T-helper 1 cell treated with Interleukin-12 subunit alpha and Interleukin-12 subunit beta and Interleukin-4 antibody, amounts not matched to agents 30 μg/mL and 1 μg/mL, for 36 hours (primary cell): ENCODE results near the gene ETV7.
"Not testable (repeated sequence)": the region's sequence is repeated elsewhere in the genome, so short reads cannot be mapped to it uniquely, and the experiment has no call there.

ENCODE experiments used
- H3K27ac Mint-ChIP-seq: one replicate; pipeline ENCODE4 v1.8.0; 2021; ENCODE audit warnings: mild to moderate bottlenecking, mixed read lengths
- H3K27me3 Mint-ChIP-seq: one replicate; pipeline ENCODE4 v1.8.0; 2021; ENCODE audit warnings: low read depth, mixed read lengths
- H3K36me3 Mint-ChIP-seq: one replicate; pipeline ENCODE4 v1.8.0; 2021; ENCODE audit warnings: low read depth, mixed read lengths
- H3K4me1 Mint-ChIP-seq: one replicate; pipeline ENCODE4 v1.8.0; 2021; ENCODE audit warnings: low read depth, mixed read lengths
- H3K4me3 Mint-ChIP-seq: one replicate; pipeline ENCODE4 v1.8.0; 2021; ENCODE audit warnings: mild to moderate bottlenecking, moderate library complexity, mixed read lengths
- H3K9me3 Mint-ChIP-seq: one replicate; pipeline ENCODE4 v1.8.0; 2021; ENCODE audit warnings: mixed read lengths

Gene ETV7

GRCh38 chr6:36387440-36388303 lies at the start of gene ETV7:
Gene ETV7, minus strand, starts transcription at chr6:36387669. Its CDS starts 128 bp downstream, at chr6:36387541.
- Mint-ChIP-seq H3K4me3 (peak within 1 kb of the TSS; percentile 99), H3K4me1 (peaks cover 34% of the 10 kb centered on the region), H3K9me3 (no peaks in the 10 kb centered on the region), H3K27ac (peak within 1 kb of the TSS; percentile 89), H3K36me3 (peaks cover 12% of the 10 kb centered on the region), H3K27me3 (peaks cover 37% of the 10 kb centered on the region)

DNA sequence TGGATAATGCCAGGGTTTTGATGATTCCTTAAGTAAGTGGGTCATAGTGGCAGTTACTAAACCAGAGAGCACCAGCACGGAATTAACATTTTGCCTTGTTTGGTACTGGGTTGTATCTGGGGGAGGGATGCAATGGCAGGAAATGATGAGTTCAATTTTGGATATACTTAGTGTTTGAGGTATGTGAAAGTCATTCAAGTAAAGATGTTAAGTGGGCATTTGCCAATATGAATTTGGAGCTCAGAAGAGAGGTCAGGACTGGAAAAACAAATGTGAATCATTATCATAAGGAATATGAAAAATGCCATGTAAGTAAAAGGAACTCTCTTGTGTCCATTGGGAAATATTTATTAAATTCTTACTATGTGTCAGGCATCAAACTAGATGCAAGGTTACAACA lies 49.0 kb upstream of the ETV7 start:
- Mint-ChIP-seq H3K9me3 (no peaks in the 10 kb centered on the region), H3K4me3 (no peak overlapping the region), H3K4me1 (peaks cover 3% of the 10 kb centered on the region), H3K27ac (no peak overlapping the region), H3K27me3 (no peaks in the 10 kb centered on the region), H3K36me3 (no peaks in the 10 kb centered on the region)

DNA sequence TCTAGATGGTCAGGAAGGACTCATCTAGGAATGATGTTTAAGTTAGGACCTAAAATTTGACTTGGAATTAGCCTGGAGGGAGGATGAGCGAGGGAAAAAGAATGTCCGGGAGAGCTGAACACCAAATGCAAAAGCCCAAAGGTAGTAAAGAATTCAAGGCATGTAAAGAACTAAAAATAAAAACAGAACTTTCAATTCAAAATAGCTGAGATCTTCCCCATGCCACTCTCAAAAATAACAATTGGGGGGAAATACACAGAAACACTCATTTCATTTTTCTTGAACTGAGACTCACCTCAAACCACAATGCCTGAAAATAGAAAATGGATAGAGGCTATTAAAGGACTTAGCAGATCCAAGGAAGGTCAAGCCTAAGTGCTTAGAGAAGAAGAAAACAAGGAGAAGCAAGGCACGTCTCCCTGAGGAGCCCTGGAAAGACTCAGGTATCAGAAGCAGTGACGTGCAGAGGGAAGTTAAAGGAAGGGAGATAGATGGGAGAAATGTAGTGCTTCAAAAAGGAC lies 44.7 kb upstream of the ETV7 start:
- H3K4me1 Mint-ChIP-seq: no peaks in the 10 kb centered on the region
- no peaks in the 10 kb centered on the region for H3K27me3 Mint-ChIP-seq
- no peak overlapping the region for H3K27ac Mint-ChIP-seq

GRCh38 chr6:36431197-36431596 lies 43.7 kb upstream of the ETV7 start:
- Mint-ChIP-seq H3K9me3 (no peaks in the 10 kb centered on the region), H3K4me1 (no peaks in the 10 kb centered on the region), H3K36me3 (no peaks in the 10 kb centered on the region), H3K27me3 (no peaks in the 10 kb centered on the region), H3K27ac (no peak overlapping the region), H3K4me3 (no peak overlapping the region)

More for the DNA sequence above, 44.7 kb upstream of the ETV7 start:
- Mint-ChIP-seq H3K9me3 (no peaks in the 10 kb centered on the region), H3K4me3 (no peak overlapping the region), H3K36me3 (no peaks in the 10 kb centered on the region)

DNA sequence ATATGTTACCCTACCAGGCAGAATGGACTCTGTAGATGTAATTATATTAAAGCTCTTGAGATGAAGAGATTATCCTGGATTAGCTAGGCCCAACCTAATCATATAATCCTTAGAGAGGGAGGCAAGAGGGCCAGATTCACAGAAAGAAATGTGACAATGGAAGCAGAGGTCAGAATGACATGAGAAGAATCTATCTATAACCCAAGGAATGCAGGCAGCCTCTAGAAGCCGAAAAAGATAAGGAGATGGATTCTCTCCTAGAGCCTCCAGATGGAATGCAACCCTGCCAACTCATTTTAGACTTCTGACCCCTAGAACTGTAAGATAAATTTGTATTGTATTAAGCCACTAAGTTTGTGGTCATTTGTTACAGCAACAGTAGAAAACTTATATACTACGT lies 42.9 kb upstream of the ETV7 start:
- Mint-ChIP-seq H3K27ac (no peak overlapping the region), H3K4me3 (no peak overlapping the region), H3K9me3 (no peaks in the 10 kb centered on the region), H3K27me3 (no peaks in the 10 kb centered on the region), H3K4me1 (no peaks in the 10 kb centered on the region), H3K36me3 (no peaks in the 10 kb centered on the region)

- Mint-ChIP-seq H3K36me3 (no peaks in the 10 kb centered on the region), H3K4me3 (no peak overlapping the region), H3K27ac (no peak overlapping the region), H3K4me1 (peaks cover under 1% of the 10 kb centered on the region), H3K9me3 (no peaks in the 10 kb centered on the region), H3K27me3 (no peaks in the 10 kb centered on the region)
These were observed 41.4 kb upstream of the ETV7 start for GRCh38 chr6:36428911-36429310.

DNA sequence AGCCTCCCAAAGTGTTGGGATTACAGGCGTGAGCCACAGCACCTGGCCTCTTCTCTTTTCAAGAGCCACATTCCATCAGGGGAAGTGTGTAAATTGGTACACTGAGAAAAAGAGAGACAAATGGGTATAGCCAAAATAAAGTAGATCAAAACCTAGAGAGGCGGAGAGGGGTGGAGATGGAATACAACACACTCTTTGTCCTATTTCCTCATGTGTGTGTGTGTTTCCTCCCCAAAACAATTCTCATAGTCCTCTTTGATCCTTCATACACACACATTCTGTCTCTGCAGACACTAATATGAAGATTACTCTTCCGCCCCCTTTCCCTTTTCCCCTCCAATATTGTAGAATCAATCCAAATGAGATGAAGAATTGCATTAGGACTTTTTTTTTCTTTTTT lies 39.2 kb upstream of the ETV7 start:
- Mint-ChIP-seq H3K36me3 (no peaks in the 10 kb centered on the region), H3K27ac (no peak overlapping the region), H3K4me3 (no peak overlapping the region), H3K9me3 (no peaks in the 10 kb centered on the region), H3K4me1 (peaks cover 14% of the 10 kb centered on the region), H3K27me3 (no peaks in the 10 kb centered on the region)

- Mint-ChIP-seq H3K4me1 (peaks cover 14% of the 10 kb centered on the region), H3K9me3 (no peaks in the 10 kb centered on the region), H3K27ac (peak overlapping the region; percentile 71), H3K27me3 (no peaks in the 10 kb centered on the region), H3K4me3 (peak overlapping the region; percentile 84), H3K36me3 (no peaks in the 10 kb centered on the region)
These were observed 35.8 kb upstream of the ETV7 start for GRCh38 chr6:36423101-36423824.

DNA sequence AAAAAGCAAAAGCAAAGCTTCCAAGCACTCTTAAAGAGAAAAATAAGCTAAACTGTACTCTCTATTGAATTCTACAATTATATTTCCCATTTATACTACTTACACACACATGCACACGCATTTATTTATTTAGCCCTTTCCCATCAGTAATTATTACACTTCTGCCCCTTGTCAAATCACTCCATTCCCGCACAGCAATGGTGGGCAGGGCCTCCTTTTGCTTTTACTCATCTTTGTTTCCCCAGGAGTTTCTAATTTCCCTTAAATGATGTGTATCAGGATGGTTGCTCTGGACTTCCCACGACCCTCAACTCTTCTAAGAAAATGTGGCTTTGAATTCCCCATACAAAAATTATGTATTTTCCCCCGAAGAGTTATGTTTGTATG lies 35.2 kb upstream of the ETV7 start:
- peaks cover 14% of the 10 kb centered on the region for H3K4me1 Mint-ChIP-seq
- peak overlapping the region; percentile 71 for H3K27ac Mint-ChIP-seq
- H3K27me3 Mint-ChIP-seq: no peaks in the 10 kb centered on the region
- no peaks in the 10 kb centered on the region for H3K9me3 Mint-ChIP-seq
- H3K36me3 Mint-ChIP-seq: no peaks in the 10 kb centered on the region
- peak overlapping the region; percentile 84 for H3K4me3 Mint-ChIP-seq

- H3K4me1 Mint-ChIP-seq: peaks cover 14% of the 10 kb centered on the region
- no peak overlapping the region for H3K4me3 Mint-ChIP-seq
- peaks cover 5% of the 10 kb centered on the region for H3K27me3 Mint-ChIP-seq
- no peak overlapping the region for H3K27ac Mint-ChIP-seq
- H3K36me3 Mint-ChIP-seq: no peaks in the 10 kb centered on the region
- H3K9me3 Mint-ChIP-seq: no peaks in the 10 kb centered on the region
These were observed 31.8 kb upstream of the ETV7 start for GRCh38 chr6:36419310-36419709.

- peaks cover 10% of the 10 kb centered on the region for H3K4me1 Mint-ChIP-seq
- peaks cover 4% of the 10 kb centered on the region for H3K9me3 Mint-ChIP-seq
- no peak overlapping the region for H3K4me3 Mint-ChIP-seq
- no peak overlapping the region for H3K27ac Mint-ChIP-seq
- no peaks in the 10 kb centered on the region for H3K36me3 Mint-ChIP-seq
- peaks cover 8% of the 10 kb centered on the region for H3K27me3 Mint-ChIP-seq
These were observed 31.1 kb upstream of the ETV7 start for GRCh38 chr6:36418558-36418957.

DNA sequence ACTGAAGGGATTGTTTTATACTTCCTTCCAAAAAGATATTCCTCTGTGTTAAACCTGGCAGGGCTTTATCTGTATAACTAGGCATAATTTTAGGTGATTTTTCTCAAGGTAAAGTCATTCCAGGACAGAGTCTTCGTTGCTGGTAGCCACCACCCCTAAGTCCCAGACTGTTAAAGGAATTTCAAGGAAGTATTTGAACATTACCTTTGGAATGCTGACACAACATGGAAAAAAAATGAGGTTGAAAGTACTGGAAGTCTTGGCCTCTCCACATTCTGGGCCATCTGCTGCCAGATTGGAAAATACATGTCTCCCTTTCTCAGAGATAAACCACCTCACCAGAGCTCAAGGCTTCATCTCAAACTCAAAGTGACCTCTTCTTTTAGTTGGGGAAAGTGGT lies 27.0 kb upstream of the ETV7 start:
- H3K9me3 Mint-ChIP-seq: peaks cover 9% of the 10 kb centered on the region
- no peaks in the 10 kb centered on the region for H3K4me1 Mint-ChIP-seq

GRCh38 chr6:36413489-36414480 lies 26.3 kb upstream of the ETV7 start:
- H3K9me3 Mint-ChIP-seq: peaks cover 9% of the 10 kb centered on the region
- H3K4me3 Mint-ChIP-seq: no peak overlapping the region
- H3K36me3 Mint-ChIP-seq: peaks cover 2% of the 10 kb centered on the region
- no peak overlapping the region for H3K27ac Mint-ChIP-seq
- peaks cover 18% of the 10 kb centered on the region for H3K27me3 Mint-ChIP-seq
- H3K4me1 Mint-ChIP-seq: no peaks in the 10 kb centered on the region

More for the DNA sequence above, 27.0 kb upstream of the ETV7 start:
- Mint-ChIP-seq H3K27ac (no peak overlapping the region), H3K27me3 (peaks cover 15% of the 10 kb centered on the region), H3K4me3 (no peak overlapping the region), H3K36me3 (peaks cover 2% of the 10 kb centered on the region)

GRCh38 chr6:36409718-36410117 lies 22.2 kb upstream of the ETV7 start:
- H3K4me1 Mint-ChIP-seq, H3K27ac Mint-ChIP-seq, H3K4me3 Mint-ChIP-seq, H3K36me3 Mint-ChIP-seq, H3K9me3 Mint-ChIP-seq: not testable (repeated sequence)
- peaks cover 23% of the 10 kb centered on the region for H3K27me3 Mint-ChIP-seq
